Measurements from ENCODE around the gene SLC5A3.

DNA sequence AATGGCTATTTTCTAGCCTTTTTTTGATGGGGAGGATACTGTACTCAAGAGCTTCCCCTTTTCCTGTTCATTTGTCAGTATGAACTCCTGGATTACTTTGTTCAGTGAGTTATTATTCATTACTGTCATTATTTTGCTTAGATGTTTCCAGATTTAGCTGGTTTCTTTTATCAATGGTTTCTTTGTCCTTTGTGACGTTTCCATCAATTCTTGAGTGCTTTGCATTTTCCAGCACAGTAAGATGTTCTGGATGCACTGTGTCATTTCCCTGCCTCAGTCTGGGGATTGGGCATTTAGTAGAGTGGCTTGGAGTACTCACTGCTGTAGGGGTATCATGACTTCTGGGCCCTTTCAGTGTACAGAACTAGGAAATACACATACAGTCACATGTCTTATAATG, 34.2 kb downstream of the SLC5A3 start:
- TF ChIP-seq, protein P1, sequence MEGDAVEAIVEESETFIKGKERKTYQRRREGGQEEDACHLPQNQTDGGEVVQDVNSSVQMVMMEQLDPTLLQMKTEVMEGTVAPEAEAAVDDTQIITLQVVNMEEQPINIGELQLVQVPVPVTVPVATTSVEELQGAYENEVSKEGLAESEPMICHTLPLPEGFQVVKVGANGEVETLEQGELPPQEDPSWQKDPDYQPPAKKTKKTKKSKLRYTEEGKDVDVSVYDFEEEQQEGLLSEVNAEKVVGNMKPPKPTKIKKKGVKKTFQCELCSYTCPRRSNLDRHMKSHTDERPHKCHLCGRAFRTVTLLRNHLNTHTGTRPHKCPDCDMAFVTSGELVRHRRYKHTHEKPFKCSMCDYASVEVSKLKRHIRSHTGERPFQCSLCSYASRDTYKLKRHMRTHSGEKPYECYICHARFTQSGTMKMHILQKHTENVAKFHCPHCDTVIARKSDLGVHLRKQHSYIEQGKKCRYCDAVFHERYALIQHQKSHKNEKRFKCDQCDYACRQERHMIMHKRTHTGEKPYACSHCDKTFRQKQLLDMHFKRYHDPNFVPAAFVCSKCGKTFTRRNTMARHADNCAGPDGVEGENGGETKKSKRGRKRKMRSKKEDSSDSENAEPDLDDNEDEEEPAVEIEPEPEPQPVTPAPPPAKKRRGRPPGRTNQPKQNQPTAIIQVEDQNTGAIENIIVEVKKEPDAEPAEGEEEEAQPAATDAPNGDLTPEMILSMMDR (conservative IDR thresholded peaks at IDR 0.05): no peak
- TF ChIP-seq EZH2 (IDR thresholded peaks at IDR 0.05; ENCODE audit: low read depth): no peak
